Middle frontal gyrus (tissue), 1 donor: ENCODE measurements around the gene TLN1.
A peak's percentile ranks its signal among the peaks of the same experiment; 100 is the strongest.

ENCODE experiments used
- DNase-seq: peaks from one replicate; pipeline ENCODE4 v3.0.0-alpha.2; 2015; ENCODE audit warnings: low spot score; ENCODE audit errors: extremely low spot score

TLN1 gene

DNA sequence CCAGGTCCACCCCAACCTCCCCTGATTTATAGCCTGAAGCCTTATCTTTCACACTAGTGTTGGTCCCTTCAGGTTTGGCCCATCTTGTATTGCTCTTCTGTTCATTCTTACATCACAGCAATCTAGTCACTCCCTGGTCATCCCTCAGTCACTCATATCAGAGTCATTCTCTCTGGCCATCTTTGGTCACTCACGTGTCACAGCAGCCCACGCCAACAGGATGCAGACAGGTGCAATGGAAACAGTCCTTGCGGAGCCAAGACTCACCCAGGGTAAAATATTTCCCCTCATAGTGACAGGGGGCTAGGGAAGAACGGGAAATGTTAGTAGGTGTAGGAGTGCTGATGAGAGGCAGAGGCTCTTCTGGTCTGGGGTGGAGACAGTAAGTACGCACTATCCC is 21.5 kb upstream of the TLN1 start:
- no peak for DNase-seq

DNA sequence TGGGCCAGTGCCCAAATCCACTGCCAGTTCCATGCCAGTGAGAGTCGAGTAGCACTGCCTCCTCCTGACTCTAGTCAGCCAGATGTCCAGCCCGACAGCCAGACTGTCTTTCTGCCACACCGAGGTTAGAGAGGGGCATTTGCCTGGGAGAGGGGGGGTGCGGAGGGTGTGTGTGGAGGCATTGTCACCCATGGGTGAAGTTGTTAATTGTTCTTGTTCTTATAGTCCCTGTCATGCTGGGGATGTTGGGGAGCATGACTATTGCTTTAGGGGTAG is 18.2 kb upstream of the TLN1 start:
- no peak for DNase-seq

DNA sequence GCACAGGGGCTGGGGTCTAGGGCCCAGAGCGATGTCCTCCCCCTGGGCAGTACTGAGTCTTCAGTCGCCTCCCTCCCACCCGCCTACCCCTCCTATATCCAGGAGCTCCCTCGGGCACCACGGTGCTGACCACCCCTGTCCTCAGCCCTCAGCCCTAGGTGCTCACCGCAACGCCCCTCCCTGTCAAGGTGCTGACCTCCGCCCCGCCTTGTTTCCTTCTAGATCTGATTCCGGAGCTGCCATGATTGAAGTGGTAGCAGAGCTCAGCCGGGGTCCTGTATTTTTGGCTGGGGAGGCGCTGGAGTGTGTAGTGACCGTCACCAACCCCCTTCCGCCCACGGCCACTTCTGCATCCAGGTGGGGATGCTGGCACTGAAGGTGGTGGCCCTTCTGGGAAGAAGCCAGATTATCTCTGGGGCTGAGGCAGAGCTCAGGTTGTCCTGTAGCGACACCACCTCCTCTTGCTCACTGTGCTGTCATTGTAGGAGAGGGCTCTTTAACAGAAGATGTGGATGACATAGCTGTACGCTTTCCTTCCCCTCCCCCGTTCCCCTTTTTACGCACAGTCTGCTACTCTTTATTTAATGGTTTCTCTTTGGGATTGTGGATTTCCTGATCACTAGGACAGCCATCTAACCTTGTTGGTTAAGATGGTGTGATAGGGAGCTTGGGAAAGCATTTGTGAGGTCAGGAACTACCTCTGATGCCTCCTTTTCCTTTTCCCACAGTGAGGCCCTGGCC is 17.7 kb upstream of the TLN1 start:
- DNase-seq = no peak

GRCh38 chr9:35748858-35749514 is 17.0 kb upstream of the TLN1 start, which contains the start of the genes GBA2 and RGP1:
TSS of gene GBA2 (minus strand) at chr9:35749228. CDS start at chr9:35748704, 524 bp downstream.
TSS of gene RGP1 (plus strand) at chr9:35749287. CDS start at chr9:35749756, 469 bp downstream.
- DNase-seq = peak; percentile 53

DNA sequence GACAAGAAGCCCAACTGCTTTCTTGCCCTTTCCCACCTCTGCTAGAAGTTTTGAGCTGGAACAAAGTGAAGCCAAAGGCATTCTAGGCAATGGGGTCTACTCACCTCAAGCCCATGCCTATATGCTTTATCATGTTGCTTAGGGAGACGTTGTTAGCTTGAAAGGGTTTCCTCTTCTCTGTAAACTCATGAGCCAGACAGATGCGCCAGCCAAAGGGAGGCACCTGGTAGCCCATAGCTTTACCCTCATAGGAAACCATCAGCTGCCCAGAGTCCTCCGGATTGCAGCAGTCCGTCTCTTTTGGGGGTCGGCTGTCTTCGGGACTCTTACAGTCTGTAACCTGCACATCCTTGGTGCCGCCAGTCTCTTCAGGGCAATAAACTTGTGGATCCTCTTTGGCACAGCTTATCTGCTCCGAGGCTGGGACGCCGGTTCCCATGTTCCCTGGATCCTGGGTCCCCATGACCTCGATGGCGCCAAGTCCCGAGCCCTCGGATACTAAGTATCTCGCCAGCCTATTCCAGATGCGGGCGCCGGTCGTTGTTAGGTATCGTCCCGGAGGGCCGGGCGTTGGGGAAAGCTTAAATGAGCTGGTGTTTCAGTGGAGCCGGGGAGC is 16.4 kb upstream of the TLN1 start:
- DNase-seq = no peak

GRCh38 chr9:35746583-35746982 is 14.6 kb upstream of the TLN1 start:
- no peak for DNase-seq

DNA sequence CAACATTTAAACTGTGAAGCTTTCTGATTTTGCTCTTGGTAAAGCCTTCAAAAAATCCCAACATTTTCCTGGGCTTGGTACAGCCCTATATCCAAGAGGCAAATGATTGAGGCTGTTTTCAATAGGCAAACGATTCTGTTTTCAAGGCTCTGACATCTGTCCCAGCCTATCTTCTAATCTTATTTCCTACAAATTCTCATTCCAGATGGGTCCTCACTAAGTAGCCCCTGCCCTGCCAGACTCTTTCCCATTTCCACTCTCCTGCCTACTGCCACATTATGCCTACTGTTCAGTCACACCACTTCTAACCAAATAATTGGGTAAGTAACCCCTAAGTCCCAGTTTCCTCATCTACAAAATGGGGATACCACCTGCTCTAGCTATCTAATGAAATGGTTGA is 13.6 kb upstream of the TLN1 start:
- DNase-seq = no peak

GRCh38 chr9:35743880-35744518 is 12.0 kb upstream of the TLN1 start:
- DNase-seq = no peak

DNA sequence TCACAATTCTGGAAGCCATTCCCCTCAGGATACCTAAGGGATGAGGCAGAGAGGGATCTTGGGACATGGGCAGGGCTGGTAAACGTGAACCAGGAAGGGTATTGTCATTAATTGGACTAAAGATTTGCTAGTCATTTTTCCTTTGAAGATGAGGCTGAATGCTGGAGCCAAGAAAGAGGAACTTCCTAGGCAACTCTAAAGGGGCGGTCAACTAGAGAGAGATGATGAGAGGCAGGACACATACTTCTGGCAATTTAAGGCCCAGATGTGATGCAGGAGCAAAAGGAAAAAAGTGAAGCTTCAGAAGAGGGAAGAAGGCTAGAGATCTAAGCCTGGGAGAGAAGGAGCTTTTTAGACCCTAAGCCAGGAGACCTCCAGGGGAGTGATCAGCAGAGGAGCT is 11.5 kb upstream of the TLN1 start:
- DNase-seq = no peak

GRCh38 chr9:35741740-35742139 is 9.7 kb upstream of the TLN1 start:
- DNase-seq = no peak

DNA sequence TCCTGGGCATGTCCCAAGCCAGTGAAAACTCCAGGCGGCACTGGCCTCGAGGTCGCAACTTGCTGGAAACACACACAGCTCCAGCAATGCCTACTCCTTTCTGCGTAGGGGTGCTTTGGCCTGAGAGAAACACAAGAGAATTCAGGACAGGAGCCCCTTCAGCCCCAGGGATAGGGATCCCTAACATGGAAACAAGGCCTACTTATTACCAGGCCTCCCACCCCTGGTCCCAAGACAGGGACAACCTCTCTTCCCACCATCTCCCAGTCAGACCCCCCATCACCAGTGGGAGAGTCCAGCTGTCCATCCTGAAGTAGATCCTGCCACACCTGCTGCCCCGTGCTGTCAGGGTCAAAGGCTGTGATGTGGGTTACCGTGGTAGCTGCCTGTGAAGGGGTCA is 8.2 kb upstream of the TLN1 start:
- no peak for DNase-seq

GRCh38 chr9:35738924-35739323 is 6.9 kb upstream of the TLN1 start:
- no peak for DNase-seq

DNA sequence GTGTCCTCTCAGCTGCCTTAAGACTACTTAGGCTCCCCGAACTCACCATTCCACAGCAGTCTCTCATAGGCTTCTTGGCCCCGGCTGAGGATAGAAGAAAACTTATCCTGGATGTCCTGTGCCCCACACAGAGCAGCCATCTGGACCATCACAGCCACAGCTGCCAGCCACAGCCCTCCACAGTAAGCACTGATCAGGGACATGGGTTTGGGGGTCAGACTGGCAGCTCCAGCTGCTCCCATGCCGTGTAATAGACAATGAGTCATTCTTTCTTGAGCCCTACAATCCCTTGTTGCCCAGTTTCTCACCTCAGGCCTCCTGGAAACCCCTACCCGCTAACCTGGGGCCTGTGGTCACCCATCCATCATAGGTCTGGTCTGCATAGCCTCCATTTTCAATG is 6.2 kb upstream of the TLN1 start:
- no peak for DNase-seq

DNA sequence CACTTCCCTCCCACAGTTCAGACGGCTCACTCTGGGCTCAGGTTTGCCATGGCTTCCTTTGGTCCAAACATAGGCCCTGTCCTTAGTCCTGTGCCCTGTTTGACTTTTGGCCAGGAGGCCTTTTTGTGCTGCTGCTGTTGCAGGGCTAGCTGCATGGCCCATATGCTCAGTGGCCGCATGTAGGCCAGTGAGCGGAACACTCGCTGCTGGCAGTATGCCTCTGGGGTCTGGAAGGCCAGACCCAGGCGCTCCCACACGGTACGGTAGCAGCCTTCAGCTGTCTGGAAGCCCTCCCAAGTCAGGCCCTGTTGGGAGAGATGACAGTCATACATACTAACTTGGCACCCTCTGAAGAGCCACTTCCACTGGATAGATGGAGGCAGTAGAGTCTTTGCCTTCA is 5.1 kb upstream of the TLN1 start:
- DNase-seq = no peak

- DNase-seq = peak; percentile 34
Observed at GRCh38 chr9:35736201-35736633, 4.2 kb upstream of the TLN1 start.

DNA sequence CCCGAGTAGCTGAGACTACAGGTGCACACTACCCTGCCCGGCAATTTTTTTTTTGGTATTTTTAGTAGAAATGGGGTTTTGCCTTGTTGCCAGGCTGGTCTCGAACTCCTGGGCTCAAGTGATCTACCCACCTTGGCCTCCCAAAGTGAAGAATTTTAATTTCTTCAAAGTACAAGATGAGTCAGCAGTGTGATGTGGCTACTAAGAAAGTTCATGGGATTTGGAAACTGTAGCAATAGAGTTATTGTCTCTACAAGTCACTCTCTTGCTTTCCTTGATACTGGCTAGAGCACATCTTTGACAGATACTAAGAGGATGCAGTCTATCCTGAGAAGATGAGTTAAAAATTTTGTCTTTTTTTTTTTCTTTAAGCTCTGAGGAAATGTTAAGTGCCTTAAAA is 2.1 kb upstream of the TLN1 start:
- no peak for DNase-seq

GRCh38 chr9:35732800-35733541 is 976 bp upstream of the TLN1 start:
- no peak for DNase-seq

- no peak for DNase-seq
Observed at GRCh38 chr9:35731415-35732184, 395 bp downstream of the TLN1 start.

GRCh38 chr9:35730486-35730854 is 1.5 kb downstream of the TLN1 start:
- DNase-seq = no peak

- DNase-seq = no peak
Observed at GRCh38 chr9:35729700-35730485, 2.1 kb downstream of the TLN1 start.
